ENCODE measurements around the gene MYBBP1A. TPM values are rescaled to one million over a fixed set of nuclear protein-coding genes. Genes with fewer than 3 reads are reported as not detected.

The MYBBP1A gene
- total and polyA plus RNA-seq, 9 of the 15 experiments (the other 6 are each of a cell fraction or from before 2014, with no cell fraction given): 2.0 to 114 (median 47.2) TPM

GRCh38 chr17:4515501-4515900 lies 39.7 kb downstream of the MYBBP1A start:
- in situ Hi-C loops (cut with MboI): no loop called here
- 8% methylated on average over 4 of the region's 5 CpGs for WGBS (ENCODE audit: insufficient coverage, low coverage, missing lambda C conversion rate)
- no peak for DNase-seq (ENCODE audit: extremely low read depth in 1 of 4, low spot score in 3 of 4)
- Histone ChIP-seq H2AFZ (ENCODE audit: low read depth, low read length) (no peak overlapping the region), H3K9me3 (replicated peaks; ENCODE audit: control insufficient read depth, insufficient read depth, low read depth, low read length) (no peaks in the 10 kb centered on the region), H3K27ac (ENCODE audit: extremely low read depth, low read depth, low read length) (no peak overlapping the region), H3K9me1 (ENCODE audit: control insufficient read depth, insufficient read depth, low read length) (no peaks in the 10 kb centered on the region), H3K4me3 (no peak overlapping the region), H3K79me2 (ENCODE audit: control insufficient read depth, insufficient read depth, low read length) (no peaks in the 10 kb centered on the region), H4K20me1 (replicated peaks; ENCODE audit: control insufficient read depth, insufficient read depth, low read length) (peaks cover 3% of the 10 kb centered on the region; the same call in 1 of the 2 replicates), H3K36me3 (ENCODE audit: control insufficient read depth, insufficient read depth, low read length) (no peaks in the 10 kb centered on the region), H3K9ac (ENCODE audit: insufficient read depth in 1 of 2, low read depth in 2 of 2, low read length in 2 of 2) (no peak overlapping the region), H3K27me3 (ENCODE audit: control insufficient read depth in 2 of 2, insufficient read depth in 2 of 2, low read length in 2 of 2) (peaks cover 8 to 62% of the 10 kb centered on the region in 2 experiments; a peak in 3 of 5 replicates), H3K4me2 (ENCODE audit: insufficient read depth, low read length) (no peak overlapping the region), H3K4me1 (replicated peaks in 1 of 2; ENCODE audit: control insufficient read depth in 2 of 2, insufficient read depth in 2 of 2, low read length in 2 of 2) (peaks cover 0 to 29% of the 10 kb centered on the region in 2 experiments; a peak in 2 of 5 replicates)
- no peak for TF ChIP-seq ESRRB (CRISPR knock-in tag; IDR thresholded peaks at IDR 0.05; ENCODE audit: borderline replicate concordance)
- TF ChIP-seq POLR2G (IDR thresholded peaks at IDR 0.05; ENCODE audit: low read depth, low read length): no peak
- no peak for TF ChIP-seq TRIM24 (IDR thresholded peaks at IDR 0.05)
- no peak for TF ChIP-seq ZFP1 (CRISPR knock-in tag; IDR thresholded peaks at IDR 0.05)
- no peak for TF ChIP-seq RBFOX2 (IDR thresholded peaks at IDR 0.05; ENCODE audit: low read depth, low read length)
- TF ChIP-seq HMGXB4 (CRISPR knock-in tag; IDR thresholded peaks at IDR 0.05): no peak
- no peak for TF ChIP-seq ZNF512 (tag; IDR thresholded peaks at IDR 0.05)
- TF ChIP-seq MTA3 (IDR thresholded peaks at IDR 0.05; ENCODE audit: borderline replicate concordance): no peak
- no peak for TF ChIP-seq ESRRA (IDR thresholded peaks at IDR 0.05; ENCODE audit: borderline replicate concordance, low read depth)
- TF ChIP-seq, protein P1, sequence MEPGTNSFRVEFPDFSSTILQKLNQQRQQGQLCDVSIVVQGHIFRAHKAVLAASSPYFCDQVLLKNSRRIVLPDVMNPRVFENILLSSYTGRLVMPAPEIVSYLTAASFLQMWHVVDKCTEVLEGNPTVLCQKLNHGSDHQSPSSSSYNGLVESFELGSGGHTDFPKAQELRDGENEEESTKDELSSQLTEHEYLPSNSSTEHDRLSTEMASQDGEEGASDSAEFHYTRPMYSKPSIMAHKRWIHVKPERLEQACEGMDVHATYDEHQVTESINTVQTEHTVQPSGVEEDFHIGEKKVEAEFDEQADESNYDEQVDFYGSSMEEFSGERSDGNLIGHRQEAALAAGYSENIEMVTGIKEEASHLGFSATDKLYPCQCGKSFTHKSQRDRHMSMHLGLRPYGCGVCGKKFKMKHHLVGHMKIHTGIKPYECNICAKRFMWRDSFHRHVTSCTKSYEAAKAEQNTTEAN (CRISPR knock-in tag; IDR thresholded peaks at IDR 0.05): no peak
- no peak for TF ChIP-seq MXD1 (CRISPR knock-in tag; IDR thresholded peaks at IDR 0.05; ENCODE audit: borderline replicate concordance, poor library complexity, severe bottlenecking)
- intact Hi-C loops (cut with micrococcal nuclease): no loop called here
- ATAC-seq: no peak
- ChIA-PET CTCF (ENCODE audit: low intra/inter-chr PET ratio) (no interaction called here), POLR2A (interaction anchor here (1.4 kb wide), 1 partner anchor 9 kb away, joined by 3 read pairs; no protein-coding TSS in a partner anchor)
- no peak for FAIRE-seq
- BruUV-seq (replicated peaks): no TSS peak

Measured in K562 (cell line).